IPS-18c (cell line): ENCODE results near the gene DBH.

Experiments used
- H3K4me3 ChIP-seq: 2 replicates; pipeline ENCODE4 v1.7.0; 2013; ENCODE audit warnings: low read depth, mild to moderate bottlenecking, low read length, moderate library complexity; ENCODE audit not compliant: insufficient read depth
- H3K9me3 ChIP-seq: one replicate; pipeline ENCODE4 v1.6.1; 2013; ENCODE audit warnings: mild to moderate bottlenecking, low read length, moderate library complexity; ENCODE audit not compliant: control insufficient read depth, insufficient read depth

DBH gene

GRCh38 chr9:133647765-133648469 is 11.8 kb downstream of the DBH start:
- H3K4me3 ChIP-seq = no peak overlapping the region
- H3K9me3 ChIP-seq = no peaks in the 10 kb centered on the region

- H3K9me3 ChIP-seq = no peaks in the 10 kb centered on the region
- no peak overlapping the region for H3K4me3 ChIP-seq
Observed at GRCh38 chr9:133649194-133649593, 13.0 kb downstream of the DBH start.

GRCh38 chr9:133650026-133650425 is 13.9 kb downstream of the DBH start:
- Histone ChIP-seq H3K9me3 (no peaks in the 10 kb centered on the region), H3K4me3 (no peak overlapping the region)

- H3K9me3 ChIP-seq = no peaks in the 10 kb centered on the region
- no peak overlapping the region for H3K4me3 ChIP-seq
Observed at GRCh38 chr9:133653638-133654037, 17.5 kb downstream of the DBH start.

GRCh38 chr9:133654736-133655657 is 18.8 kb downstream of the DBH start:
- H3K4me3 ChIP-seq = no peak overlapping the region
- H3K9me3 ChIP-seq = no peaks in the 10 kb centered on the region

GRCh38 chr9:133655701-133656100 is 19.5 kb downstream of the DBH start:
- no peak overlapping the region for H3K4me3 ChIP-seq
- H3K9me3 ChIP-seq = no peaks in the 10 kb centered on the region

GRCh38 chr9:133656211-133657119 is 20.3 kb downstream of the DBH start:
- Histone ChIP-seq H3K9me3 (no peaks in the 10 kb centered on the region), H3K4me3 (no peak overlapping the region)

- H3K4me3 ChIP-seq = no peak overlapping the region
Observed at GRCh38 chr9:133657120-133657661, 21.0 kb downstream of the DBH start.

GRCh38 chr9:133658442-133659431 is 22.6 kb downstream of the DBH start:
- no peaks in the 10 kb centered on the region for H3K9me3 ChIP-seq
- no peak overlapping the region for H3K4me3 ChIP-seq

More at GRCh38 chr9:133657120-133657661, 21.0 kb downstream of the DBH start:
- H3K9me3 ChIP-seq = no peaks in the 10 kb centered on the region

GRCh38 chr9:133659516-133659915 is 23.4 kb downstream of the DBH start:
- no peaks in the 10 kb centered on the region for H3K9me3 ChIP-seq
- H3K4me3 ChIP-seq = no peak overlapping the region

GRCh38 chr9:133661846-133662540 is 25.8 kb downstream of the DBH start:
- no peak overlapping the region for H3K4me3 ChIP-seq

GRCh38 chr9:133664173-133665050 is 28.2 kb downstream of the DBH start:
- no peak overlapping the region for H3K4me3 ChIP-seq
- no peaks in the 10 kb centered on the region for H3K9me3 ChIP-seq

More at GRCh38 chr9:133661846-133662540, 25.8 kb downstream of the DBH start:
- H3K9me3 ChIP-seq = no peaks in the 10 kb centered on the region

GRCh38 chr9:133665096-133665495 is 28.9 kb downstream of the DBH start:
- Histone ChIP-seq H3K4me3 (no peak overlapping the region), H3K9me3 (no peaks in the 10 kb centered on the region)

- H3K9me3 ChIP-seq = no peaks in the 10 kb centered on the region
- no peak overlapping the region for H3K4me3 ChIP-seq
Observed at GRCh38 chr9:133665535-133665934, 29.4 kb downstream of the DBH start.

- no peaks in the 10 kb centered on the region for H3K9me3 ChIP-seq
- no peak overlapping the region for H3K4me3 ChIP-seq
Observed at GRCh38 chr9:133666387-133666786, 30.2 kb downstream of the DBH start.
